Upper lobe of left lung (tissue), 4 donors: ENCODE results near the gene SLC4A2.

Experiments
- CTCF ChIP-seq, 6 experiments: fragments of 450-650 bp in 4 of 6; fragments of 200-600 bp in 2 of 6; sonication (generic) in 2 of 6; IDR thresholded peaks; one replicate each; pipeline ENCODE4 v1.5.1; 2016 to 2019; ENCODE audit warnings: antibody characterized with exemption in 6 of 6
- EP300 ChIP-seq, 4 donors: sonication (generic); formaldehyde crosslinking; IDR thresholded peaks; one replicate each; pipeline ENCODE4 v1.5.1; 2017; ENCODE audit warnings: antibody characterized with exemption in 4 of 4, control low read depth in 2 of 4
- POLR2A ChIP-seq, 4 donors: fragments of 450-650 bp; IDR thresholded peaks; one replicate each; pipeline ENCODE4 v1.5.1; 2016 to 2017; ENCODE audit warnings: antibody characterized with exemption in 4 of 4, mild to moderate bottlenecking in 2 of 4
- POLR2AphosphoS5 ChIP-seq, 2 donors: sonication (generic); formaldehyde crosslinking; IDR thresholded peaks; one replicate each; pipeline ENCODE4 v1.5.1; 2017; ENCODE audit warnings: antibody characterized with exemption in 2 of 2

- no peak for TF ChIP-seq CTCF (IDR thresholded peaks at IDR 0.05)
- no peak for TF ChIP-seq POLR2A (IDR thresholded peaks at IDR 0.05)
- TF ChIP-seq POLR2AphosphoS5 (IDR thresholded peaks at IDR 0.05) = no peak
- TF ChIP-seq EP300 (IDR thresholded peaks at IDR 0.05) = no peak
These were observed 45.2 kb downstream of the SLC4A2 start for GRCh38 chr7:151104411-151105235.
